ENCODE measurements around the gene C5orf34.
"Not testable (repeated sequence)": the region's sequence is repeated elsewhere in the genome, so short reads cannot be mapped to it uniquely, and the experiment has no call there.

C5orf34 gene

DNA sequence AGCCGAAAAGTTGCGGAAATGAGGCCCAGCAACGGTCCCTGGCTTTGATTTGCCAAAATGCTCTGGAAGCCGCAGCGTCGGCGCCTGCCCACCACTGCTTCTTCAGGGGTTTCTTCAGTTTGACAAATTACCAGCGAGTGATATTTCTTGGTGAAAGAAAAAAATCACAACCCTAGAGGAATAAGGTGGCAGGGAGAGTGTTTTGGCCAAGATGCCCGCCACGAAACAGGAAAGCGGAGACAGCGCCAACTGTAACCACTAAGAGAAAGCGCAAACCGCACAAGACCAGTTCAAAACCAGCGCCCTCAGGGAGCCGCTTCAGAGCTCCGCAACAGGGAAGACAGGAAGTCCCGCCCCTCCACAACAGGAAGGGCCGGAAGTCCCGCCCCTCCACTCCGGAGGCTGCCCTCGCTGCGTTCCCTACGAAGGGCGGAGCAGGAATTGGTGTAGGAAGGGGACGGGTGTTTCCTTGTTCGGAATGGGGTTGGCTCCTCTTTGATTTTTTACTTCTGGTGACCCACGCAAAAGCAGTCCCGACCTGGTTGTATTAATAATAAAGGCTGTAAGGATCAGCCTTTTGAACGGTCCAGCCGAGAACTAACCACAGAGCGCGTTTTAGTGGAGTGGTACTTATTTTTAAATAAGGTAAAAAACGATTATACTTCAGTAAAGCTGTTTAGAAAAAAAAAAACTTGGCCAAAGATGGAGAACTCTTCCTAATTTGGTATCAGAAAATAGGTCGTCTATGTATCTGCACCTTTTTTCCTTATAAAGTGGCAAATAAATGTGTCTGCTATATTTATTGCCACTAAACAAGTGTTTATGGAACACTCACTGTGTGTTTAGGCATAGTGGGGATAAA is at the start of gene C5orf34:
Gene C5orf34, minus strand, starts transcription at position 333 of the 862 bp plus-strand sequence. CDS start 5,809 bp downstream, outside the sequence.
- peak; percentile 97 for DNase-seq

GRCh38 chr5:43564289-43564850 is 49.4 kb upstream of the C5orf34 start:
- no peak for DNase-seq

DNA sequence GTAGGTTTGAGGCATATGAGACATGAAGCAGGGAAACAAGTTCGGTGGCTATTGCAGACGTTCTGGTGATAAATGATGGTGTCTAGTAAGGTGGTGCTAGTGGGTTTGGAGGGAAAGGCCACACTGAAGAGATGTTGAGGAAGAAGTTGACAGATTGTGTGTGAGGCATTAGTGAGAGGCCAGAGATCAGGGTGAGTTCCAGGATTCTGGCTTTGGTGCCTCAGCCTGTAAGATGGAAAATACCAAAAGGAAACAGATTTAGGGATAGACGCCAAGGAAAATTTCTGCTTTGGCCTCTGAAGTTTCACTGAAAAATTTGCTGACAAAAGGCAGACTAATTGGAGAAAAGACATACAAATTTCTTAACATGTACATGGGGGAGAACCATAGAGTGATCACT is 48.4 kb upstream of the C5orf34 start:
- no peak for DNase-seq

- DNase-seq, result no peak
These were observed 46.4 kb upstream of the C5orf34 start for GRCh38 chr5:43561356-43561755.

GRCh38 chr5:43560128-43560527 is 45.2 kb upstream of the C5orf34 start:
- DNase-seq, result no peak

DNA sequence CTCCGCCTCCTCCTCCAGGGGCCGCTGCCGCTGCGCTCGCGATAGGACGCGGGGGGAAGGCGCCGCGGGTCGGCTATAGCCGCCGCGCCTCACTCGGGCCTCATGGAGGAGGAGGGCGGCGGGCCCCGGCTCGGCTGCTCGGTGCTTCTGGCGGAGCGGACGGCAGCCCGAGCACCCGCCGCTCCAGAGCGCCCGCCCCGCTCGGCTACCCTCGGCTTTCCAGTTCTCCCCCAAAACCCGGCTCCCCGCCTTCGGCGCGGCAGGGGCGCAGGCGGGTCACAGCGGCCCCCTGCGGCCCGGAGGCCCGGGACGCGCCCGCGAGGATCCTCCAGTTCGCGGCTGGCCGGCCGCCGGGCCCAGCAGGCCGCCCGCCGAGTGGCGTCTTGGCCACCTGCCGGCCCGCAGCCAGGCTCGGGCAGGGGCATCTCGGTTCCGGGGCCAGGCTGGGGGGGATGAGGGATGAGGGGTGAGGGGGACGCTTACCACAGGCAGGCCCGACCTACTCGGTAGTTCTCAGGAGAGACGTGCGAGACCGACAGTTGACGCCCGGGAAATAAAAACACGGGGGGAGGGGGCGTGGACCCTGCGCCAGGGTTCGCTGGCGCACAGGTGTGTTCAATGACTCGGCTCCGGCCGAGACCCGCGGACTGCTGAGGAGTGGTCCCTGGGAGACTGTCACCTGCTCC is 42.1 kb upstream of the C5orf34 start, which contains the start of gene PAIP1:
Gene PAIP1, minus strand, starts transcription at position 221 of the 686 bp plus-strand sequence. CDS start 231 bp downstream, outside the sequence.
- DNase-seq, result peak; percentile 84

DNA sequence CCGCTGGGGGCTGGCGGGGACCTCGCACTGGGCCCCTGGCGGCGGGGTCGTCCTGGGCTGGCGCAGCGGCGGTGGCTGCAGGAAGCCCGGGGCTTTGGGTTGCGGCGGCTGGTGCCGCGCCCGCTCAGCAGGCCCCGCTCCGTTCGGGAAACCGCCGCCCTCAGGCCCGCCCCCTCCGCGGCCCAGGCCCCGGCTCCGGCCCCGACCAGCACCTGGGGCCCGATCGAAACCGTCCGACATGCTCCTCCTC is 41.6 kb upstream of the C5orf34 start:
- DNase-seq, result not testable (repeated sequence)

GRCh38 chr5:43555895-43556606 is 41.1 kb upstream of the C5orf34 start:
- peak; percentile 58 for DNase-seq

GRCh38 chr5:43554497-43554896 is 39.5 kb upstream of the C5orf34 start:
- no peak for DNase-seq

DNA sequence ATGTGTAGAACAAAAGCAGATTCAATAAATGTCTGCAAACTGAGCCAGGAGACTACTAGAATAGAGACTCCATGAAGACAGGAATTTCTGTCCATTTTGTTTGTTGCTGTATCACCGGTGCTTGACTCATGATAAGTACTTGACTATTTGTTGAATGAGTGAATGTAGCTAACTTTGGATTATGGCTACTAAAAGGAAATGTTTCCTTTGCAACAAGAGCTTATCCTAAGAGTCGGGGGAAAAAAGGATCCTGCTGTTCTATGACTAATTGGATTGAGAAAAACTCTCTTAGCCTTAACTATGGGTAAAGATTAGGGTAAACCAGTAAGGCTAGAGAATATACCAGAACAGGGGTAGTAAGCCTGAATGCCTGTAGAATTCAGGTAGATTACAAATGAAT is 38.4 kb upstream of the C5orf34 start:
- DNase-seq, result no peak

DNA sequence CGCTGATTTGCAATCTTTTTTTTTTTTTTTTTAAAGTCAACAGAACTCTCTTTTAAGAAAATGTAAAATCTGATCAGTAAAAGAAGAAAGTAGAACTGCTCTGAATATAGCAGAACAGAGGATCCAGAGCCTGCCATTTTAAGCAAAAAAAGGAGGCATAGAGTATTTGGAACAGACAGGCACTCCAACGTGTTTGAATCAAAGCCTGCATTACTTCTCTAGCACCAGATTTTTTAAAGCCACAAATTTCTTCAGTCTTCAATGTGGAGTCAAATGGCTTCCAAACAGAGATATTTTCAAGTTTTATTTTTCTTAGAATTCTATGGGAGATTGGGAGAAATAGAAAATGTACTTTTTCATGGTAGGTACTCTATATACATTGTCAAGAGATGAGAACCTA is 36.8 kb upstream of the C5orf34 start:
- DNase-seq, result no peak

DNA sequence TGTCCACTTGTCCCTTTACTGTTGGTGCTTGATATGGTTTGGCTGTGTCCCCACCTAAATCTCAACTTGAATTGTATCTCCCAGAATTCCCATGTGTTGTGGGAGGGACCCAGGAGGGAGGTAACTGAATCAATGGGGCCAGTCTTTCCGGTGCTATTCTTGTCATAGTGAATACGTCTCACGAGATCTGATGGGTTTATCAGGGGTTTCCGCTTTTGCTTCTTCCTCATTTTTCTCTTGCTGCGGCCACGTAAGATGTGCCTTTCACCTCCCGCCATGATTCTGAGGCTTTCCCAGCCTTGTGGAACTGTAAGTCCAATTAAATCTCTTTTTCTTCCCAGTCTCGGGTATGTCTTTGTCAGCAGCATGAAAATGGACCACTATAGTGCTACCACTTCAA is 34.3 kb upstream of the C5orf34 start:
- DNase-seq, result not testable (repeated sequence)

- DNase-seq, result no peak
These were observed 33.4 kb upstream of the C5orf34 start for GRCh38 chr5:43548358-43548757.

- no peak for DNase-seq
These were observed 32.6 kb upstream of the C5orf34 start for GRCh38 chr5:43547532-43547931.

GRCh38 chr5:43543434-43543833 is 28.5 kb upstream of the C5orf34 start:
- DNase-seq, result no peak

DNA sequence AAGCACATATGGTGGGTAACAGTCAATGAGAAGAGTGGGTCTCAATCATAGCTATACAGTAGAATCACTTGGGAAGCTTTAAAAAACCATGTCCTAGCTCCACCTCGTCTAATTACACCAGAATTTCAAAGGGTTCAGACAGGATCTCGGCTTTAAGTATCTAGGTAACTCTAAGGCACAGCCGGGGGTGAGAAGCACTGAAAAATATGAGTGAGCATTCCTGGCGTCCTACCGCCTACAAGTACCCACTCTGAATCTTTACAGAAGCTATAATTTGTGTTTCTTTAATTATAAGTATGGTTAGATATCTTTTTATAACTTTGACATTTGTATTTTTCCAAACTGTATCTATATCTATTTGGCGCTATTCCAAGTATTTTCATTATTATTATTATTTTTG is 25.8 kb upstream of the C5orf34 start:
- no peak for DNase-seq

DNA sequence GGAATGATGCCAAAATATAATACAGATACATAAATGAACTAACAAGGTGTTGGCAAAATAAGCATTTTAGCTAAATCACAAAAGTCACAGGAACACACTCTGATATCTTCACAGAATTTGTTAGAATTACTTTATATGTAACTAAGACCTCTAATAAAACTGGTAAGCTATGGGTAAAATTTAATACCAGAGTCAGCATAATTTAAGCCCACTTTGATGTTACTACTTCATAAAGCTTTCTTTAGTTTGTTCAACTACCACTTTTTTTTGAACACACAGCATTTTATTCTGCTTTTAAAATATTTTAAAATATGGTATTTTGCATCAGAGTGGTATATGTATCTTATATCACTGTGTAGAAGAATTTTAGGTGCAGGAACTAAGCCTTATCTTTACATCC is 22.0 kb upstream of the C5orf34 start:
- no peak for DNase-seq

GRCh38 chr5:43533646-43534045 is 18.7 kb upstream of the C5orf34 start:
- DNase-seq, result no peak

DNA sequence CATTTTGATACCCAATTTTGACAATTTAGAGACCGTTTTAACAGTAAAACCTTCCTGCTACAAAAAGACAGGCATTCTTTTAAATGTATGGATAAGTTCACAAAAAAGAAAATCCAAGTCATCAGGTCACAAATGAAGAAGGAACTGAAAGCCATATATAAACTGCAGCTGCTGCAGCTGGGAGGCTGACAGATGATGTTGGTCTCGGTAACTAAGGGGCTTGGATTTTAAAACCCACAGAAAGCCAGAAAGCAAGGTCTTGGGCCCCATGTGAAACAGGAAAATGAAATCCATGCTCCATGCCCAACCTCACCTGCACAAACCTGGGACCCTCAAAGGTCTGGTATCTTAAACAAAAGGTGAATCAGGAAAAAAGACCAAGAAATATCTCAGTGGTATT is 15.7 kb upstream of the C5orf34 start:
- no peak for DNase-seq

DNA sequence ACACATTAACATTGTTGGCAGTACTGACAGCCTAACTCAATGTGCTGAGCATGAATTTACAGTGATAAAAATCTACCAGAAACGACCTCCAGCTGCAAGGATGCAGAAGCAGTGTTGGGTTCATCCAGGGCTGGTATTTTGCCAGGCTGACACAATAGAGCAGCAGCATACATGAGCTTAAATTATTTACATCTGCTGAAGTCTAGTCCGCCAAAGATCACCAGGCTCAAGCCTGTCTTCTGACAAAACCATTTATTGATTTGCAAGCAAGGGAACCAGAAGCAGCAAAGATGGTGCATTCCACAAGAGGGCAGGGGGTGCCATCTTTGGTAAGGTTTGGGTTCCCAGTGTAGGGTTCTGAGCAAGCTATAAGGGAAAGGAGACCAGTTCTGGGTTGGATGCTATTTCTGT is 8.7 kb upstream of the C5orf34 start:
- DNase-seq, result no peak

DNA sequence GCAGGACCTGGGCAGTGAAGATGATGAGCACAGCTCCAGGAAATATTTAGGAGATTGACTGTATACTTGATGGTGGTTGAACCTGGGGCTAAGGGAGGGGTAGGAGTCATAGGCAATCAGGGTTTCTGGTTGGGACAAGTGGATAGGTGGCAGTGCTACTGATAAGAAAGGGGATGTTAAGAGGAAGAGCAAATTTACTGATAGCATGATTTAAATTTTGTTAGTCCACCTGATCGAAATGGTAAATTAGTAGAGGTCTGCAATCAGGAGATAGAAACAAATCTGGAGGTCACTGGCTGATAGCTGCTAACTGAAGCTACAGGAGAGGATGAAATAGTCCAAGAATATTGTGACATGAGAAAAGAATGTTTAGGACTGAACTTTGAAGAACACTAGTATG is 5.7 kb upstream of the C5orf34 start:
- no peak for DNase-seq

GRCh38 chr5:43515678-43516048 is 715 bp upstream of the C5orf34 start:
- no peak for DNase-seq

DNA sequence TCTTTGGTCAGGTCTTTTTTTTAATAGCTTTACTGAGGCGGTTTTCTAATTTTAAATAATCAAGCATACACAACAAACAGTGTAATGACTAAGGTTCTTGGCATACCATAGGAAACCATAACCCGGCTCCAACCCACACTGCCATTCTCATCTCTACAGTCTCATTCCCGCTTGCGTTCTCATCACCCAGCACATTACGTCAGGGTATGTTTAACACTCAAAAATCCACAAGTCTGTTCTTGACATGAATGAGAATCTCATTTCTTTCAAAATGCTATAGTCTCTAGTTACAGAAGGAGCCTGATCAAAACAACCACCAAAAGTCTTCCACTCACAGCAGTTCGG is 505 bp downstream of the C5orf34 start:
- DNase-seq, result no peak

- DNase-seq, result no peak
These were observed 923 bp downstream of the C5orf34 start for GRCh38 chr5:43514025-43514424.
